ENCODE measurements around the gene ZNF628.
A peak's percentile ranks its signal among the peaks of the same experiment; 100 is the strongest.
"Not testable (repeated sequence)": the region's sequence is repeated elsewhere in the genome, so short reads cannot be mapped to it uniquely, and the experiment has no call there.

ZNF628 gene

DNA sequence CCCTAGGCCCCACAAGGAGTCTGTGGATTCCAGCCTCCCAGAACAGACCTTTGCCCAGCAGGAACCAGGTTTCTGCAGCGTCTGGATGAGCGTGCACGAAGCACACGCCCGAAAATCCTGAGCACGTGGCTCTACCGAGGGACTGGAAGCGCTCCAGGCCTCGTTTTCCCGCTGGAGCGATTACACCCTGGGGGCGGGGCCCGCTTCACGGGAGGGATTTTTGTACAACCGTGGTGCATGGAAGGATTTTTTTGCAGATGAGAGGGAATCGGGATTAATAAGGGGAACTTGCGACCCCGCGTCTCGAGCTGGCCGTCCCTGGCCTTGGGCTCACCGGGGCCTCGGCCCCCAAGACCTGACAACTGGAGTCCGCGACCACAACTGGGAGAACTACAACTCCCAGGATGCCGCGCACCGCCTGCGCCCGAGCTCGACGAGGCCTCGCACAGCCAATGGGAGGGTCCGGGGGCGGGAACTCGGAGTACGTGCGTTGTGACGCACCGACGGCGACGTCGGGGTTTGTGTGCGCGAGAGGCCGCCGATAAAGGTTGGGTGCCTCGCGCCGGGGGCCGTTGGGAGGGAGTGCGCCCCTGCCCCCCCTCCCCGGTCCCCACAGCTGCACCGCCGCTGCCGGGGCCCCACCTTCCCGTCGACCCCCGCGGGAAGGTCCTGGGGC, at the start of gene ZNF628:
Gene ZNF628, plus strand, starts transcription at position 518 of the 676 bp plus-strand sequence. CDS start 3,294 bp downstream, outside the sequence.
- peak; percentile 90 to 97 (median 92) for DNase-seq

DNA sequence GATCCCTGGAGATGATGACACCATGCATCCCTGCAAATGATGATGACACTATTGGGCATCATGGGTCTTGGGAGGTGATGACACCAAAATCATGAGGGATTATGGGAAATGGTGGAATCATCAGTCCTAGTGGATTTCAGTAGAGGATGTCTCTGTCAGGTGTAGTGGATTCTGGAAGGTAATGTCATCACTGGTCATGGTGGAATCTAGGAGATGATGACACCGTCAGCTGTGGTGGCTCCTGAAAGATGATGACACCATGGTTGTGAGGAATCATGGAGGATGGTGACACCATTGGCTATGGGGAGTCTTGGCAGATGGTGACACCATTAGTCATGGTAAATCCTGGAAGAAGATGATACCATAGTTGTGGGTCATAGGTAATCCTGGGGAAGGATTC, 45.2 kb upstream of the ZNF628 start:
- no peak for DNase-seq

- no peak for DNase-seq
Observed at GRCh38 chr19:55432241-55432959, 44.0 kb upstream of the ZNF628 start.

DNA sequence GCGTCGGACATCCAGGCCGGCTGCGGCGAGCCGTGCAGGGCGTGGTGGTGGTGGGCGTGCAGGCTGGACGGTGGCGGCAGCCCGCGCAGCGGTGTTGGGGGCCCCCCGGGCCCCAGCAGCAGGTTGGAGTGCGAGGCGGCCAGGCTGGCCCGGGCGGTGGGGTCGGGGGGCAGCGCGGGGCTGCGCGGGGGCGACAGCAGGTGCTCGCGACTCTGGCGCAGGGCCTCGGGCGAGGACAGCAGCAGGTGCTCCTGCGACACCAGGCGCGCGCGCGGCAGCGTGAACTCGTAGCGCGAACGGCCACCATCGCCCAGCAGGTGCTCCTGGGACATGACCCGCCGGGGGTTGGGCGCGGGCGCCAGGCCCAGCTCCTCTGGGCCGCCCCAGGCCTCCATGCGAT, 43.1 kb upstream of the ZNF628 start:
- DNase-seq = no peak

GRCh38 chr19:55434356-55434919, 42.0 kb upstream of the ZNF628 start:
- DNase-seq = no peak

- DNase-seq = no peak
Observed at GRCh38 chr19:55435020-55435419, 41.4 kb upstream of the ZNF628 start.

GRCh38 chr19:55436847-55437246, 39.6 kb upstream of the ZNF628 start:
- DNase-seq = no peak

DNA sequence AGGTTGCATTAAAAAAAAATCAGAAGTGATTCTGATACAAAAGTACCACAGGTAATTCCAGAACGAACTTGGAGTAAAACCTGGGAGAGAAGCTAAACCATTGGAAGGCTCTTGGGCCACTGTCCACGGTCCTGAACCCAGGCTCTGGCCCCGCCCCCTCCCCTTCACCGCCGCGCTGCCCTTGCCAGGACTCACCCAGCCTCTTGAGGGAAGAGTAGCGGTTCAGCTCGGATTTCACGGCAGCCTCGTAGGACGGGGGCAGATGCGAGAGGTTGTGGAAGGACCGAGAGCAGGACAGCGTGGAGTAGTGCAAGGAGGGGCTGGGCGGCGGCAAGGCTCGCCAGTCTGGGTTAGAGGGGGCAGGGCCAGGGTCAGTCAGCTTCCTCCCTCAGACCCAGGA, 39.0 kb upstream of the ZNF628 start:
- DNase-seq = peak in 1 of 4 experiments; percentile 20

GRCh38 chr19:55439052-55439451, 37.4 kb upstream of the ZNF628 start:
- no peak for DNase-seq

- no peak for DNase-seq
Observed at GRCh38 chr19:55440411-55441105, 35.9 kb upstream of the ZNF628 start.

DNA sequence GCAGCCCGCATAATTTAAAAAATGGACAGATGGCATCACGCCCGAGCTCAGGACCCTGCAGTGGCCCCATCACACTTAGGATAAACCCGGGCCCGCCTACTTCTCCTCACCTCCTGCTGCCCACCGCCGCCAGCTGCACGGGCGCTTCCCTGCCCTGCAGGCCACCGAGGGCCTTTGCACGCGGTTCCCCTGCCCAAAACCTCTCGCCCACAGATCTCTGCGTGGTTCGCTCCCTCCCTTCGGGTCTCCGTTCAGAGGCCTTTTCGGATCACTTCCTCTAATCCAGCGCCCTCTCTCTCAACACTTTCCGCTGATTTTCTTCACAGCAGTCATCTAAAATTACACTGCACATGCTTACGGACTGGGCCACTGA, 35.1 kb upstream of the ZNF628 start:
- no peak for DNase-seq

DNA sequence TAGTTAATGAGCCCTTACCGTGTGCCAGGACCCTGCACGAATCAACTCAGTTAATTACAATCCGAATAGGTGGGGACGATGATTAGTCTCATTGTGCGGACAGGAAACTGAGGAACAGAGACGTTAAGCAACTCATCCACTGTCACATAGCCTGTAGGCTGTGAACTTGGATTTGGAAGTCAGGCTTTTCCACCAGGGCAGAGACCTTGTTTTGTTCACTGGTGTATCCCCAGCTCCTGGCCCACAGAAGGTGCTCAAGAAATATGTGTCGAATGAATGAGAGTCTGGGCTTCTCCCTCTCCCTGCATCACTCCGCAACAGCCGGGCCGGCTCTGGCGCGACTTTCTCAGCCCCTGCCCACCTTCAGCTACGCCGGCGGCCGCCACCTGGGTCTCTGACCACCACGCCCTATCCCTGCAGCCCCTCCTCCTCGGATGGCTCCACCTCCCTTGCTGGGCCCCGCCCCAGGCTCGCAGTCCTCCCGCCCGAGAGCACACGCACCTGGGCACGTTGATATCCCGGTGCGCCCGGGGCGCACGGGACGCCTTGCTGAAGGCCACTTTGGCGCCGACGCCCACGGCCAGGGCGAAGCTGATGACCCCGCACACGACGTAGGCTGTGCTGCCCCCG, 34.6 kb upstream of the ZNF628 start:
- DNase-seq = no peak

- DNase-seq = no peak
Observed at GRCh38 chr19:55442372-55442961, 34.0 kb upstream of the ZNF628 start.

DNA sequence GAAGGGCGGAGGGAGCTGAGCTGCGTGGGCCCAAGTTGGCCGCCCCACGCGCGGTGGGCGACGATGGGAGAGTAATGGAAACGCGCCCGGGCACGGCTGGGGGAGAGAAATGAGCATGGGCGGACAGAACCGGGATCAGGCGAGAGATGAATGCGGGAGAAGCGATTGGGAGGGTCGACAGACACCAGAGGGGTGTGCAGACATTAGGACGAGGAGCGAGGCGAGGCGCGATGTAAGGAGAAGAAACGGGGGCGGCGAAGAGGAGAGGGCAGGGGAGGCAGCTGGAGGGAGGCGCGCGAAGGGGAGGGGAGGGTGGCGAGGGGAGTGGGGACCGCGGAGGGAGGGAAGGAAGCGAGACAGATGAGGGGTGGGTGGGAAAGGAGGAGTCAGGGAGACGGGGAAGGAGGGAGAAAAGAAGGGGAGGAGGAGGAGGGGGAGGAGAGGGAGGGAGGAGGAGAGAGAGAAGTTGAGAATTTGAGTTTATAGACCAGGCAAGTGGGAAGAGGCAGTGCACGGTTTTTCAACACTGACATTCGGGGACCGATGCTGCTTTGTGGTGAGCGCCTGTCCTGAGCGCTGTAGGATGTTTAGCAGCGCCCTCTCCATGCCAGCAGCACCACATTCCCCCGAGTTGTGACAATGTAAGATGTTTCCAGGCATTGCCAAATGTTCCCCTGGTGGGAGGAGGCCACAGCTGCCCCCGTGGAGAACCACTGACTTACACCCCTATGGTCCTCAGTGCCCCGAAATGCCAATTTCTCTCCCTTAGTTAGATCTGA, 33.2 kb upstream of the ZNF628 start, which contains the start of gene SHISA7:
Gene SHISA7, minus strand, starts transcription at position 256 of the 779 bp plus-strand sequence. CDS start 437 bp downstream, outside the sequence.
- no peak for DNase-seq

DNA sequence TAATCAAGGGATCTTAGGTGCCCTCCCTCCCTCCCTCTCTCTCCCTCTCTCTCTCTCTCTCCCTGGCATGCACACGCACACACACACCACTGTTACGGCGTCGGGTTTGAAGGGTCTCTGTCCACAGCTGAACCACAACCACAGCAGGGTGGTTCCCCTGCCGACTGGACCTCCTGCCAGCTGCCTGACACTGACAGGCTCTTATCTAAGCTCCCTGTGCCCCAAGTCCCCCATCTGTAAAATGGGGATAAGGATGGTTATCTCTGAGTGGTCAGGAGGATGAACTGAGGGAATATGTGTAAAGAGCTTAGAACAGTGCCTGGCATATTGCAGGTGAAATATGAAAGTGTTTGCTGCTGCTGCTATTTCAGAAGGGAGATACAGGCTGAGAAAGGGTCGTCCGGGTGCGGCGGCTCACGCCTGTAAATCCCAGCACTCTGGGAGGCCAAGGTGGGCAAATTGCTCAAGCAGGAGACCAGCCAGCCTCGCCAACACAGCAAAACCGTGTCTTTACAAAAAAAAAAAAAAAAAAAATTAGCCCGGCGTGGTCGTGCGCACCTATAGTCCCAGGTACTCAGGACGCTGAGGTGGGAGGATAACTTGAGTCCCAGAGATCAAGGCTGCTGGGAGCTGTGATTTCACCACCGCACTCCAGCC, 32.5 kb upstream of the ZNF628 start:
- DNase-seq = no peak

GRCh38 chr19:55444646-55445045, 31.8 kb upstream of the ZNF628 start:
- DNase-seq = no peak

DNA sequence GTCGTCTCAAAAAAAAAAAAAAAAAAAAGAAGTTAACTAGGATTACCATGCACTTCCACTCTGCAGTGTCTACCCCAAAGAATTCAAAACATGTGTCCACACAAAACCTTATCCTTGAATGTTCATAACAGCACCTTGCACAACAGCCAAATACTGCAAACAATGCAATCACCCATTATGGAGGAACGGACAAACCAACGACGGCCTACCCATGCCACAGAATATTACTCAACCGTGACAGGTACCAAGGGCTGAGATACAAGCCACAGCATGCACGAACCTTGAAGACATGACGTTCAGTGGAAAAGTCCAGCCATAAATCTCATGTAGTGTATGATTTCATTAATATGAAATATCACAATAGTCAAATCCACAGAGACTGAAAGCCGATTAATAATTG, 30.4 kb upstream of the ZNF628 start:
- no peak for DNase-seq

DNA sequence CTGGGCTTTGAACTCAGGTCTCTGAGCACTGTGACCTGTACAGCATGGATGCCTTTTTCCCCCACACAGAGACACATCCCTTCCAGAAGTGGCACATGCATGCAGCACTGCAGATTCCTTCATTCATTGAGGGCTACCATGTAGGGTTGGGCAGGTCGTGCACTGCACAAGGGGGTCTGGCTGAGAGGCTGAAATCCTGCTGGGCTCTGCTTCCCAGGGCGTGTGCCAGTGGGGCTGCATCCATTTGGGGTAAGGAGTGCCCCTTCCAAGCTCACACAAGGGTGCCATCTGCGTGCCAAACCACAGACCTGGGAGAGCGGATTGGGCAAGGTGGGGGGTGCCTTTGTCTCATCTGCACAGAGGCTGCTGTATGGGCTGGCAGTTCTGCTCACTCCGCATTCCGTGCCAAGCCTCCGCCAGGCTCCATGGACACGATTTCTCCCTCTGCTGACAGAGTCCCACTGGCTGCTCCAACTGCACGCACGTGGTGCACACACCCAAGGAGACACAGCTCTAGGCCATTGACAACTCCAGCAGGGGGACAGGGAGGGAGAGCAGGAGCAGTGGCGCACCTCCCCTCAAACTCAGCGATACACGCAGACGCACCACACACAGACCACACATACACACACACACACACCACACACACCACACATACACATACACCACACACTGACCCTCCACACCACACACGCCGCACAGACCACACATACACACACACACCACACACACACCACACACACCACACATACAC, 28.8 kb upstream of the ZNF628 start:
- no peak for DNase-seq

GRCh38 chr19:55448175-55448490, 28.3 kb upstream of the ZNF628 start:
- not testable (repeated sequence) for DNase-seq

DNA sequence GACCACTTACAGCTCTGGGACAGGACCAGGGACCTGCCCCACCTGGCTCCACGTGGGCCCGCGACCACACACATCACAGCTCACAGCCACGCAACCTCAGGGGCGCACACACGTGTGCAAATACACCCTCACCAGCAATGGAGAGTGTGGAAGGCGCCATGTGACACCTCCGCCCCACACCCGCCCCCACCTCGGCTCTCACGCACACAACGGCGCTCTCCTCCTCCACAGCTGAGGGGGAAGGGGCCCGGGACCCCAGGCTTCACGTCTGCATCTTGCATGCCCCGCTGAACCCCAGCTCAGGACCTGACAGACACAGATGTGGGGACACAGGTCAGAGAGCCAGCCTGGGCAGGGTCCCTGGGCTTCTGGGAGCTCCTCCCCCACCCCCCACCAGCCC, 26.9 kb upstream of the ZNF628 start:
- DNase-seq = no peak
